Activated naive CD4-positive, alpha-beta T cell treated with Interleukin-2 at 50 U/mL for 16 hours (primary cell): ENCODE data around the gene SMAD5.

Experiments
- DNase-seq: peaks from one replicate; pipeline ENCODE4 v3.0.0-alpha.2; 2020

The SMAD5 gene

DNA sequence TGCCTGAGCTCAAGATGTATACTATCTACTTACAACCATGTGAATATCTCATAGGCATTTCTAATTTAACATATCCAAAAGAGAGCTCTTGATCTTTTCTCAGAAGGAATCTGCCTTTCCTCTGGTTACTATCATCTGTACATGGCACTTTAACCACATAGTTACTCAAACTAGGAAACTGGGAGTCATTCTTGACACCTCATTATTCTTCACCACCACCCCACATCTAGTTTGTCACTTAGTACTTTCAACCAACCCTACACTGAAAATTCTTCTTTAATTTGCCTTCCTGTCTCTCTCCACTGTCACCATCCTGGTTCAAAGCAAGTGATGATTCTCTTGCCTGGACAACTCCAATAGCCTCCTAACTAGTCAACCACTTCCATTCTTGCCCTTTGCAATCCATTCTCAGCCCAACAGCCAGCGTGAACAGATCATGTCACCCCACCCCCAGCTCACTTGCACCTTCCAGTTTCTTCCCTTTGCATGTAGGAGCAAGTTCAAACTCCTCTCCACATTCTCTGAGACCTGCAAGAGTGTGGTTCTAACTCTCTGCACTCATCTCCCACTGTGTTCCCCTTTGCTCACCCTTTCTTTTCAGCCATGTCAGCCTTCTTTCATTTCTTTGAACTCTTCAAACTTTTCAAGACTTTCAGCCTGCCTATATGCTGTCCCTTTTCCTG, 17.3 kb upstream of the SMAD5 start:
- DNase-seq, result no peak

DNA sequence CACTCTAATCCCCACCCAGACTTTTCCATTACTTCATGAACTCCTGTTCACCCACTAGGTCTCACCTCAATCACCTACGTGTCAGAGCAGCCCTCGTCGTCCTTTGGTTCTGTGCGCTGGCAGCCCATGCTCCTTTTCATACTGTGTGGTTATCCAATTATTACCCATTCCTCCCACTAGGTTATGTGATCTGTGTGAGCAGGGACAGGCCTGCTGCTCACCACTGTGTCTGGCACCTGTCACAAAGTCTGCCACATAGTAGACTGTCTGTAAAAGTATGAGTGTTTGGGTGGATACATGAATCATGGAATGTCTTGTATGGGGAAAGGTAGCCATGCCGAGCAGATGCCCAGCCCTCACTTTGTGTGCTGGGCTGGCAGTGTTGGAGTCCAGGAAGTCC, 12.1 kb upstream of the SMAD5 start:
- no peak for DNase-seq

DNA sequence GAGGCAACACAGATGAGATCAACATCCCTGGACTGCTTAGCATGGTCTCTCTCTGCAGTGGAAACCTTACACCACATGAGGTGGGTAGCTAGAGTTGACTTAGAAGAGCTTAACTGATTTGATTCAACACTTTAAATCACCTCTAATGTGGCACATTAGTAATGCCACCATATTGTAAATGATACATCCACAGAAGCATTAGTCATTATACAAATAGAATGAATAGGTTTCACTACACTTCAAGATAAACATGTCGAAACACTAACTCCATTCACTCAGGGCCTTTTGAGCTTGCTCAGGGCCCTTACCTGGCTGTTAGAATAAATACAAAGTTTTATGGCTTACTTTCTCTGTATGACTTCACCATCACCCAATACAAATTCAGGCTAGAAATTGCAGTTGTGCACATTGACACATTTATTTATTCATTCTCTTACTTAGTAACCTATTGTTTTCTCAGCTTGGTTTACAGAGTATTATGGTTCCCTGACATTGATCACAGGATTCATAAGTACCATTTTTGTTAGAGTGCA, 9.3 kb upstream of the SMAD5 start:
- DNase-seq, result no peak

DNA sequence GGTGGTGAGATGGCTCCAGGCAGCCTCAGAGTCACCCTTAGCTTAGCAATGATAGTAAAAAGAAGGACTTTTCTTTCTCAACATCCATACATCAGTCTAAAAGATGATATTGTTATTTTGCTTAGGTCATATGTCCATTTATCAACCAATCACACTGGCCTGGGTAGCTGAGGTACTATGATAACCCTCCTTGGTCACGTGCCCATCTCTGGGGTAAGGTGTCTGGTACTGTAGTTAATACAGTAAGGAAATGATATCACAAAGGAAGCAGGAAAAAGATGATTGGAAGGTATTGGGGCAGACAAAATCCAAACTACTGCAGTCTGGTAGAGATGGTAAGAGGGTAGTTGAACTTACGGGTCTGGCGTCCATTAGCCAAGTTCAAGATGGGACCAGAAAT, 5.1 kb upstream of the SMAD5 start:
- no peak for DNase-seq

DNA sequence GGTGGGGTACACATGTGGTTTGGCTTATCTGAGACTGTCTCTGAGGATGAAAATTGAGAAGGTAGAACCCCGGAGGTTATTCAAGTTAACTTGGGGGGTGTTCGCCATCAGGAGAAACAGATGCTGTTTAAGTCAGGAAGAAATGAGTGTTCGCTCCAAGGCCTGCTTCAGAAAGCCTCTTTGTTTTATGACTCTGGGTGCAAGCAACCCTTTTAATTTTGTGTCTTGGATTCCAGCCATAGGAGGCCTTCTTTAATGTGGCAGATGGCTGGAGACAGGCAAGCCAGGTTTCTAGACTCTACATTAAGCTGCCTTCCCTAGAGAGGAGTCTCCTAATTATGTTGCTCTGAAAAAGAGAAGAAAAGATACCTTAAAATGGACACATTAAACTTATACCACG, 4.2 kb upstream of the SMAD5 start:
- DNase-seq, result no peak

DNA sequence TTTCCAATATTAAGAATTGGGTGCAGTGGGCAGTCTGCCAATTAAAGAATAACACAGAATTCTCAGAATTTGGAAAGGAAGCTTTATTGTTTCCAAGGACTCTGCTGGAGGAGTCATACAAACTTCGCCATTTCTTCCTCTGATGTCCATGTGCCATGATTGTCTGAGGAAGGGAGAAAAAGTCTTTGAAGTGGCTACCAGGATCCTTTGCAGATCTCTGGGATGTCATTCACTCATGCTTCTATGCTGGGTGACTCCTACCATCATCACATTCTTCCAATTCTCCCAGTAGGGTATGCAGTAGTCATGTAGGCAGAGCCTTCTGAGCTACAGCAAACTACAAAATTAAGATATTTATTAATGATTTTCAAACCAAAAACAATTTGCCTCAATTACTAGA, 3.2 kb upstream of the SMAD5 start:
- no peak for DNase-seq

DNA sequence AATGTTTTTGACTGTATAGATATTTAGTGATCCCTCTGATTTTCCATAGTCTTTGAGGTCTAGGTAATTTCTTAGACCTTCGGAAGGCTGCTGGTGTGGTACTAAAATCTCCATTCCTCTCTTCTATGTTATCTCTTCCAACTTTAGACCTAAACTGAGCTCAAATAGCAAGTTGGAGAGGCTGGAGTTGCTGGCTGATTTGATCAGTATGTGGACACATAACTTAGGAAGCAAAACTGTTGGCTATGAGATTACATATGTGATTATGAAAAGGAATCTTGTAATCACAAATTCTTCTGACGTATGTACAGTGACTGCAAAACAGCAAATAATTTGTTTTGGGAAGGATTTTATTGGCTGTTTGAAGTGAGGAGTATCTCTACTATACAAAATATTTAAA, 2.1 kb upstream of the SMAD5 start:
- DNase-seq, result no peak

DNA sequence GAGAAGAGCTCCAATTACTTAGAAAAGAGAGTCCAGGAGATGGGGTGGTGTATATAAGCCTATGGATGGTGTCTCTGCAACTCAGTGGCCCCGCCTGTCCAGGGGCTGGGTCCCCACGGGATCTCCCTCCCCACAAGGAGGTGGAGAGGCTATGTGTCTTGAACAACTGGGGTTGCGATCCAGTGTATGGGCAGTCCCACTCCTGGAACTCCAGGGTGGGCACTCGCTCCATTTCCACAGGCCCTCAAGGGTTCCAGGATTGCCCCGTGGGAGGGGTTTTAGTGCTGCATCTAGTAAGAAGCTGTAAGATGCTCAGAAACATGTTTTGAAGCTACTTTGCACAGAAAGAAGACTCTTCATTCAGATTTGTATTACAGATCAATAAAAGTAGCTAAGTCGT, 558 bp upstream of the SMAD5 start:
- no peak for DNase-seq

DNA sequence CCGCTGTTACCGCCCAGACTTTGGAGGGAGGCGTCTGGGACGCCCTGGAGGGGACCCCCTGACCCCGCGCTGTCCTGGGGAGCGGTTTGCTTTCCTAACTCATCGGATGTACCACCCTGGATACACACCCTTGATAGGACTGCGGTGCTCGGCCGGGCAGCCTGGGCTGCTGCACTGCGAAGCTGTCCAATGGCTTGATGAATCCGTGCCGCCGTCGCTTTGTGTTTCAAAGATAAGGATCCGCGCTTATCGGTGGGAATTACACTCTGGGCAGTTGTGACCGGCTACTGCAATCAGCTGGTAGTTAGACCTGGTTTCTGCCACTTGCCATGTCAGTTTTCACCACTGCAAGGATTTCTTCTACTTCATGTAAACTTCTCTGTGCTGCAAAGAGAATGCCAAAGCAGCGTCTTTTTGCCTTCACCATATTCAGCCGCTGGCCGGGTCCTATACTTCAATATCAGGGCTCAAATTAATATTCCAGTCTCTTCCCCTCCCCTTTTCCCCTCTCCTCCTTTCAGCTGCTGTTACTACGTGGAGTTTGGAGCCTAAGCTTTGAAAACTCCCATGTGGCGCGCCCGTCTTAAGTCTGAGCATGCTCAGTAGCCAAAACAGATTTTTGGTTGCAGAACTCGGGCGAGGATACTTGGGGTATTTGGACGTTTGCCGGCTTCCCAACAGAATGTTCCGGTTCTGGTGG, 727 bp downstream of the SMAD5 start:
- DNase-seq, result peak; percentile 20

DNA sequence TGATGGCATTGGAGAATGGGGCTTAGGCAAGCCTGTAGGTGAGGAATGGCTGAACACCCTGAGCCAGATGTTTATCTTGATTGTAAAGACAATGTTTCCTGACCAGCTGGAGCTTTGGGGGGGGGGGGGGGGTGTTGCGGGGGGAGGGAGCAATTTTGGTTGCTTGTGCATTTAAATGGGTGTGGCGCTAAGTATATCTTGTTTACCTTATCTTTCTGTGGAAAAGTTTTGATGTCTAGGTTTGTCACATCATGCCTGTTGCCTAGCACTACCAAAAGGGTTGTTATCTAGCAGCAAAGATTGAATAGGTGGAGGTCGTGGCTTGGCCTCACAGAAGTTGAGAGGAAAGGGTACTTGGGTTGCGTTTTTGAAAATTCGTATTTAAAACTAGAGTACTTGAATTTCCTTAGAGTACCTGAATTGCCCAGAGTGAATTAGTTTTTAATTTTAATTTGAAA, 1.3 kb downstream of the SMAD5 start:
- DNase-seq, result no peak

DNA sequence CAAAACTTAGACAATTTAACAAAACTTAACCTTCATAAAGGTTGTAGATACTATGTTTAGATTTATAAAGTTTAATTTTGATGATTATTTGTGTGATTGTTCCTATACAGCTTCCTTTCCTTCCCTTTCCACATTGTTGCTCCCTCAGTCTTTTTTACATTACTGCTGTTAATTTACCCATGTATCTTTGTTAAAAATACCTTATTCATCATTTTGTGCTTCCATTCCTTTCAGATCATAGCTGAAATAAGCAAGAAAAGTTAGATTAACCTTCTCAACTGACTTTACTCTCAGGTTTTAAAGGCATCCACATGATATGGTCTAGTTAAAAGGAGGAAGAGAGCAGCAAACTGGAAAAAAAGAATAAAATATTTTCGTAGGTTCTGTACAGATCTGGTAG, 2.0 kb downstream of the SMAD5 start:
- DNase-seq, result no peak

DNA sequence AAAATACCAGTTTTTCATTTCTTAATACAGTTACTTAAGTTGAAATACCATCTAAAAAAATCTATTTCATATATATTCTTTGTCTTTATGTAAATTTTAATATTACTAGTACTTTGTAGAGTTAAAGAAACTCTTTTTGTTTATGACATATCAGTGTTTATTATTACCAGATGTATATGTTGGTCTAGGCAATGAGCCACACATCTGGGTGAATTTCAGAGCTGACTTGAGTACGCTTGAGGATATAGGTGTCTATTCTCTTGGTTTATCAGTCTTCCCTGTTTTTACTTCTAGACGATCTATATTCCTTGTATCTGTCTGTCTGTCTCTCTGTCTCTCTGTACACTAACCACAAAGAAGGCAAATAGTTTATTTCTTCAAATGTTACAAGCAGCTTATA, 2.9 kb downstream of the SMAD5 start:
- DNase-seq, result no peak

DNA sequence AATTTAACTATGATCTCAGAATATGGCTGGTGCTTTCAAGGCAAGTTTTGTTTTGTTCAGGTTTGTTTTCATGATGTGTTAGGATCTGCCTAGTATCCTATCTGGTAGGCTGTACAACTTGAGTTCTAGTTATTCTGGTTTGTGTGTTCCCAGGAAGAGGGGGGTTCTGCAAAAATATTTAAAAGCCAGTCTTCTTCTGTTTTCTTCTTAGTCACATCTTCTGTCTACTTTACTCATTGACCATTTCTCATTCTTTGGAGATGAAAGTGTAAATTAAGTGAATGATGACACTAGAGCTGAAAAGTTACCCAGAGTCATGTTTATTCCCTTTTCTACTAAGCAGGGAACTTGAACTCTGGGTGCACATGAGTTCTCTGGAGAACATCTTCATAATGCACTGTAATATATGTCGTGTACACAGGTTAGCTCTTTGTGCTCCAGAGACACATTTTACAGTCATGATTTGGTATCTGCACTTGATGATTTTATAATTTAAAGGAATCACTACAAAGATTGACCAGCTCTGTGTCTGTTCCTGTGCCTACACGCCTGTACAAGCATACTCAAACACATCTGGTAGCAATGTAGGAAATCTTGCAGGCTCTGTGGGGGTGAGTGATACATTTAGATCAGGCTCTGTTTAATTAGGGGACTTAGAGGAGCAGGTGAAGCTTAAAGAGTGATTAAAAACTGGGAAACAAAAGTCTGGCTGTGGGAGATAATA, 5.0 kb downstream of the SMAD5 start:
- no peak for DNase-seq

DNA sequence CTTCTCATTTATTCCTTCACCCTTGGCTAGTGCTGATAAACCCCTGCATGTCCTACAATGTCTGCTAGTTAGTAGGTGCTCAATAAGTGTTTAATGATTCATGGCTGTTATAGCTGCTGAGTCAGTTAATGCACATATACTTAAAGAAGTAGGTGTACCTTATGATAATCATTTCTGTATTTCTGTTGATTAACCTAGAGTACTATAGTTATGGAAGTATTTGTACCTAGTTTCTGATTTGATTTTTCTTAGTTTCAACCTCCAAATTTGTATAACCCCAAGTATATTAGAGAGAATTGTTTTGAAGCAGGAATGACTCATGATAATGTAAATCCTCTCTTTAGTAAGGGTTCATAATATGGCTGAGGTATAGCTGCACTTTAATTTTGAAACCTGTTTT, 8.9 kb downstream of the SMAD5 start:
- DNase-seq, result no peak

DNA sequence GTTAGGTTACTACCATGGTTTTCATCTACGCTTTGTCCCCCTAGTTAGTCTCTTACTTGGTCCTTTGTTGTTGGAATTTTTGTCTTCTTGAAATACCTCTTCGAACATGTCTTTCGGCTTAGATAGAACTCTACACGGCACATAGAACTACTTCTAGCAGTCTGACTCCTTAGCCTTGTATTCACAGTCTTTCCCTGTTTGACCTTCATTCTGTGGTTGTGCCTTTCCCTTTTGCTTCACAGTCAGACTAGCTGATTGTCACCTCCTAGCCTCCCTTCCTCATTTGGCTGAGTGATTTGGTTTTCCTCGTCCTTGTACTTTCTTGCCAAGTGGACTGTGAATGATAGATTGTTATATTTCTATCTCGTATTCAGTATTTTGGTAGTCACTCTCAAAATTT, 10.7 kb downstream of the SMAD5 start:
- no peak for DNase-seq

DNA sequence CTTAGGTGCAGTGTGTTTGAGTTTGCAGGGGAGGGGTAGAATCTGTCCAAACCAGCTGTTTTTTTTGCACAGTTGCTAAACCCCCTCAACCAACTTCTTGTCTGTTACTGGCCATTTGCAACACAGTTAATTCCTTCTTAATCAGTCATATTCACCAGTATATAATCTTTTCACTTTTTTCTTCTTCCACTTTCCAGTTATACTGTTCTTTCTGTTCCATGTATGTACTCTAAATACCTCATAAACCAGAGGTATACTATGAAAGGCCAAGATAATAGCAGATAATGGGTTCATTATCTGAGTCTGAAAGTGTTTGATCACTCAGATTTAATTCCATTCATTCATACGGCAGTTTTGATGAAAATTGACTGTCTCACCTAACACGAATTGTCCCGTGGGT, 11.1 kb downstream of the SMAD5 start:
- DNase-seq, result no peak

DNA sequence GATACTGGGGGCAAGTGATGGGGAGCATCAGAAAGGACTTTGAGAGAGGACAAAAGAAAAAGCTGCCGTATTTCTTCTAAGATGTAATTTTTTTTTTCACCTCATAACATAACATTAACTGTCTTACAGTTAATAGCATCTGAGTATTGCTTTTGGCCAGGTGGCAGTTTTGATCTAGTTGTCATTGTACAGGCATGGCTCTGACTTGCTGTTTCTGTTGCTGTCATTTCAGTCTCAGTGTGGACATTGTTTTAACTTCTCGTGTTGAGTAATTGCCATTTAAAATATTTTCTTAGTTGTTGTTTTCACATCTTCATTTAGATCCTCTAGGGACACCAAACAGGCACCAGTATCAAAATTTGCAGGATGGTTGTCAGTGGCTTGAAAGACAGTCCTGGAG, 12.4 kb downstream of the SMAD5 start:
- DNase-seq, result no peak

DNA sequence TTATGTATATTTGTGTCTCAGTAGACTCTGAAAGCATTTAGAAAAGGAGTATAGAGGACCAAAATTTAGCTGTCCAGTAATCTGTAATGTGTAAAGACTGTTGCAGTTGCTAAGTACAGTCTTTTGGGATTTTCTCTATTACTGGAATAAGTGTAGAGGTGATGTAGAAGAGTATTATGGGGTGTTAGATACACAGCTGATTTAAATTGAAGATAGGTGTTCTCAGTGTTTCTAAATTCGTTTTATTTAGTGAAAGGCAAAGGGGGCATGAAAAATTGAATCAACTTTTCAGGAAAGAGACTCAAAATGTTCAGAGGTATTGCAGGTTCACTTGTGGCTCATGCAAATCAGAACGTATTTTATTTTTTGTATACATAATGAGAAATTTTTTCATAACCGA, 13.6 kb downstream of the SMAD5 start:
- no peak for DNase-seq

DNA sequence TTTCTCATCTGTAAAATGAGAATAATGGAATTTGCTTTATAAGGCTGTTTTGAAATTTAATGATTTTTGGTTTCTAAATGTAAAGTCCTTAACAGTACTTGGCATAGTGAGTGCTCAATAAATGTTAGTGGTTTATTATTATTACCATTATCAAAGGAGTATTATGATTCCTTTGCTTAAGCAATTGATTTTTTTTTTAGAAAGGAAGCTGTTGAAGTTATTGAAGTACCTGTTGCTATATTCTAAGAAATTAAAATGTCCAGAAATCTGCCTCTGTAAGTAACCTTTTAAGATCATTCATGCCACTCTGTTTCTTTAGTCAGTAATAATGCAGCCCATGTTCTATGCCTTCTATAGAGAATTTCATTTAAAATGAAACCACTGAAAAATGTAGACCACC, 15.0 kb downstream of the SMAD5 start:
- no peak for DNase-seq

DNA sequence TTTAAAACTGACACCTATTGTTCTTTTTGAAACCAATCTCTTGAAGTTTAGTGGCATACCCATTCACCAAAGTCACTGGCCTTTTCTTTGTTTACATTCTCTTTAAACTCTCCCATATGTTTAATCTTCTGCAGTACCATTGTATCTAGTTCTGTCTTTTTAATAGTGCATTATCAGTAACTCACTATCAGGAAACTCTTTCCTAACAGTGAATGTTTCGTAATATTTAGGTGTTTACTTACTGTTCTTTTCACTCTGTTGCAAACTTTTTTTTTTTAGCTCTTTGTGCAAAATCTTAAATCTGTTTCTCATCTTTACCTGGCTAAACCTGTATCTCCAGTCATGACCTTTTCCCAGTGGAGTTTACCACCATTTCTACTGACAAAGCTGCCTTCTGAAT, 17.2 kb downstream of the SMAD5 start:
- no peak for DNase-seq

DNA sequence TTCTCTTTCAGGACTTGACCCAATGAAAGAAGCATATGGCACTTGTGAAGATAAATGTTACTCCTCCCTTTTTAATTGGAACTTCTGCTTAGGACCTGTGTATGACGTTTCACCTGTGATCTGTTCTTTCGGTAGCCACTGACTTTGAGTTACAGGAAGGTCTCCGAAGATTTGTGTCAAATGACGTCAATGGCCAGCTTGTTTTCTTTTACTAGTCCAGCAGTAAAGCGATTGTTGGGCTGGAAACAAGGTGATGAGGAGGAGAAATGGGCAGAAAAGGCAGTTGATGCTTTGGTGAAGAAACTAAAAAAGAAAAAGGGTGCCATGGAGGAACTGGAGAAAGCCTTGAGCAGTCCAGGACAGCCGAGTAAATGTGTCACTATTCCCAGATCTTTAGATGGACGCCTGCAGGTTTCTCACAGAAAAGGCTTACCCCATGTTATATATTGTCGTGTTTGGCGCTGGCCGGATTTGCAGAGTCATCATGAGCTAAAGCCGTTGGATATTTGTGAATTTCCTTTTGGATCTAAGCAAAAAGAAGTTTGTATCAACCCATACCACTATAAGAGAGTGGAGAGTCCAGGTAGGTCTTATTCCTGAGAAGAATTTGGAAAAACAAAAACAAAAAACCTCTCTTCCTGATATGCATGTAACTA, 21.1 kb downstream of the SMAD5 start:
- no peak for DNase-seq

DNA sequence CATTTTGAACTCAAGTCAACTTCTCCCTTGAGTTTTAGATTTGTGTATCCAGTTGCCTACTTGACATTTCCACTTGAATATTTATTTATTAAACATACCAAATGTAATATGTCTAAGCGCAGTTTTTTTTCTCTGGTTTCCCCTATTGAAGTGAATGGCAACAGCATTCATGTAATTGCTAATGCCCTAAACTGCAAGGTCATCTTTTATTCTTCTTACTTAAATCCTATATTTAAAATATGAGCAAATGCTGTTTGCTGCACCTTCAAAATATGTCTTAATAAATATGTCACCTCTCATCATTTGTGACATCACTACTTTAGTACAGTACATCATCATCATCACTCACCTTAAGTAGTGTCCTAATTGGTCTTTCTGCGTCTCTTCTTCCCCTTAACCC, 22.4 kb downstream of the SMAD5 start:
- no peak for DNase-seq

DNA sequence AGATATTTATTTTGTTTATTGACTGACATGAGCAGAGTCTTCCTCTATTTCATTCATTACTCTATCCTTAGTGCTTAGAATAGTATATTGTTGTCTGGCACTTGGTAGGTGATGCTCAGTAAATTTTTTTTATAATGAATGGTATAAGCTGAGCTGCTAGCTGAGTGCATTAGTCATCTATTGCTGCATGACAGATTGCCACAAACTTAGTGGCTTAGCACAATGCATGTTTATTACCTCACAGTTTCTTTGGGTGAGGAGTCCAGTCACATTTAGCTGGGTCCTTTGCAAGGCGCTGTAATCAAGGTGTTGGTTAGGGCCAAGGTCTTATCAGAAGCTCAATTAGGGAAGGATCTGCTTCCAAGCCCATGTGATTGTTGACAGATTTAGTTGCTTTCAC, 23.1 kb downstream of the SMAD5 start:
- DNase-seq, result no peak

DNA sequence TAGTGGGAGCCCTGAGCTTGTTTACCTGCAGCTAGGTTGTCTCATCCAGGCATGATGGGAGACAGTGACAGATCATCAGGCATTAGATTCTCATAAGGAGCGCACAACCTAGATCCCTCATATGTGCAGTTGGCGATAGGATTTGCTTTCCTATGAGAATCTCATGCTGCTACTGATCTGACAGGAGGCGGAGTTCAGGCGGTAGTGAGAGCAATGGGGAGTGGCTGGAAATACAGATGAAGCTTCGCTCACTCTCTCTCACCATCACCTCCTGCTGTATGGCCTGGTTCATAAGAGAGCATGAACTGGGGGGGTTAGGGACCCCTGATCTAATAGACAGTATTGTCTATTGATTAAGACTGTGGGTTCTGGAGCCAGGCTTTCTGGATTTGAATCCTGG, 24.9 kb downstream of the SMAD5 start:
- DNase-seq, result no peak
